Stimulated activated CD8-positive, alpha-beta memory T cell treated with anti-CD3 and anti-CD28 coated beads, Interleukin-7, amount 100 ng/mL, for 48 hours (primary cell): ENCODE measurements around the gene ERO1B.
"Not testable (repeated sequence)": the region's sequence is repeated elsewhere in the genome, so short reads cannot be mapped to it uniquely, and the experiment has no call there.

Source experiments
- DNase-seq, 2 donors: peaks; one replicate each; pipeline ENCODE4 v3.0.0-alpha.2; 2020; ENCODE audit warnings: low read depth in 1 of 2; ENCODE audit errors: extremely low read depth in 1 of 2

The ERO1B gene

GRCh38 chr1:236193184-236193583, 88.6 kb downstream of the ERO1B start:
- no peak for DNase-seq

- DNase-seq, result not testable (repeated sequence)
Measured at GRCh38 chr1:236188084-236188483, 93.7 kb downstream of the ERO1B start.

- not testable (repeated sequence) for DNase-seq
Measured at GRCh38 chr1:236186471-236186870, 95.3 kb downstream of the ERO1B start.

- DNase-seq, result no peak
Measured at GRCh38 chr1:236185687-236186086, 96.1 kb downstream of the ERO1B start.

GRCh38 chr1:236181059-236181458, 100.7 kb downstream of the ERO1B start:
- DNase-seq, result no peak

- DNase-seq, result no peak
Measured at GRCh38 chr1:236179634-236180033, 102.1 kb downstream of the ERO1B start.

- DNase-seq, result no peak
Measured at GRCh38 chr1:236176337-236177336, 105.1 kb downstream of the ERO1B start.

GRCh38 chr1:236175642-236176336, 106.0 kb downstream of the ERO1B start:
- no peak for DNase-seq

- no peak for DNase-seq
Measured at GRCh38 chr1:236173174-236173767, 108.5 kb downstream of the ERO1B start.

- no peak for DNase-seq
Measured at GRCh38 chr1:236172041-236172579, 109.6 kb downstream of the ERO1B start.

GRCh38 chr1:236168716-236169429, 112.9 kb downstream of the ERO1B start:
- DNase-seq, result no peak

- no peak for DNase-seq
Measured at GRCh38 chr1:236167578-236167977, 114.2 kb downstream of the ERO1B start.

- DNase-seq, result no peak
Measured at GRCh38 chr1:236167154-236167553, 114.6 kb downstream of the ERO1B start.

- DNase-seq, result no peak
Measured at GRCh38 chr1:236166041-236166440, 115.7 kb downstream of the ERO1B start.
